GM13976 (cell line): ENCODE results near the gene PAQR9.

Experiments used
- DNase-seq: peaks from one replicate; pipeline ENCODE4 v3.0.0; 2012; ENCODE audit warnings: low spot score
- CTCF ChIP-seq: IDR thresholded peaks from 2 replicates; pipeline ENCODE4 v1.5.1; 2012; ENCODE audit warnings: borderline replicate concordance, mild to moderate bottlenecking; ENCODE audit not compliant: insufficient read depth; ENCODE audit errors: extremely low read depth, missing control alignments, control extremely low read depth
- in situ Hi-C: fragments of 300-500 bp; cut with MboI; formaldehyde crosslinking; loops from one replicate; pipeline ENCODE4 v1.12.0; 2022; ENCODE audit warnings: low sequenced_read_pairs, mixed read lengths, inconsistent platforms; ENCODE audit not compliant: unreplicated experiment

The PAQR9 gene

DNA sequence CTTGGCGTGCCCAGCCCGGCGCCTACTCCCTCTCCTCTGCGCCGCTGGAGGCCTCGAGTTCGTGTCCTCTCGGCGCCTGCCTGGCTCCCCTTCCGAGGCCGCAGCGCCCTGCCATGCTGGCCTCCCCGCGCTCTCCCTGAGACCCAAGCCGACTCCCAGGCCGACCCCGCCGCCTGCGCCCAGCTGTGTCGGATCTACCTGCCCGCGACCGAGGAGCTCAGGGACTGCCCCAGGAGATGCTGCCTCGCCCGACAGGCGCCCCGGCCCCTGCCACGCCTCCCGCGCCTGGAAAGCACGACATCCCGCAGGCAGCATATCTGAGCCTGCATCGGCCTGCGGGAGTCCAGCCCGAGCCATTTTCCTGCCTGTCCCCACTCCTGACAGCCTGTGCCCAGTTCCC lies 16.1 kb downstream of the PAQR9 start:
- DNase-seq, result peak; percentile 36
- TF ChIP-seq CTCF, result no peak
- in situ Hi-C loops, result no loop called here

GRCh38 chr3:142946861-142947260 lies 16.6 kb downstream of the PAQR9 start:
- no peak for TF ChIP-seq CTCF
- in situ Hi-C loops, result no loop called here
- no peak for DNase-seq

GRCh38 chr3:142945023-142945422 lies 18.5 kb downstream of the PAQR9 start:
- no peak for DNase-seq
- TF ChIP-seq CTCF, result no peak
- in situ Hi-C loops, result no loop called here

DNA sequence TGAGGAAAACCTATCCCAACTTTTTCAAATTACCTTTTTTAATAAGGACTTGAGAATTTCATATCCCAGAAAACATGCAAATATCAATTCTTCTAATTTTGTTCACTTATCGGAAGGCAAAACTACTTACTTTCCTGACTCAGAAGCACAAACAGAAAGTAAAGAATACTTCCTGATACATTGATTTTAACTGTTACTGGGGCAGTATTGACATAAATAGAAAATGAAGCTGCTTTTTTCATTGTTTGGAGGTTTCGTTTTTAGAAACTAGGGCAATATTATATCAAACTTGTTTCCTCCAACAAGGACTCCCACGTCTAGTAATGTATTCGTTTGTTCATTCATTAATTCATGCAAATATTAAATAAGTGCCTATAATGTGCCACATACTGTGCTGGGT lies 19.1 kb downstream of the PAQR9 start:
- in situ Hi-C loops, result no loop called here
- TF ChIP-seq CTCF, result no peak
- DNase-seq, result peak; percentile 48

- TF ChIP-seq CTCF, result no peak
- DNase-seq, result no peak
- in situ Hi-C loops, result no loop called here
Observed at GRCh38 chr3:142943870-142944269, 19.6 kb downstream of the PAQR9 start.

DNA sequence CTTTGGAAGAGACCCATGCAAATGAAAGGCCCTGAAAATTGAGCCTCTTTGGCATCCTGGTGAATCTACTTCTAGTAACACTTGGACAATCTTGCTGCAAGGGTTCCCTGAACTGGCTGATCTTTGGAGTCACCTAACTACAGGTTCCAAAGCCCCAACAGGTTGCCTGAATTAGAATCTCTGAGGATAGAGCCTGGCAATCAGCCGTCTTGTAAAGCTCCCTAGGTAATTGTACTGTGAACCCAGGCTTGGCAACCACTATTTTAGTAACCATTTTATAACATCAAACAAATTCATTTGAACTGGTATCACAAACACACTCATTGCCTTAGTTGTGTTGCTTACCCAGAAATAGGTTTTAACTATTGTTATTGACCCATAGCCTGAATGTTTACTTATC lies 20.1 kb downstream of the PAQR9 start:
- no peak for TF ChIP-seq CTCF
- DNase-seq, result no peak
- in situ Hi-C loops, result no loop called here

GRCh38 chr3:142941373-142942123 lies 21.9 kb downstream of the PAQR9 start:
- in situ Hi-C loops, result no loop called here
- no peak for TF ChIP-seq CTCF
- no peak for DNase-seq
